Esophagus muscularis mucosa (tissue), 3 donors: Measurements from ENCODE around the gene IQGAP2.

Experiments
- CTCF ChIP-seq, 3 experiments: fragments of 200-600 bp in 2 of 3; fragments of 450-650 bp in 1 of 3; sonication (generic) in 2 of 3; IDR thresholded peaks; one replicate each; pipeline ENCODE4 v1.5.1; 2017 to 2019; ENCODE audit warnings: antibody characterized with exemption in 3 of 3, mild to moderate bottlenecking in 2 of 3, moderate library complexity in 1 of 3
- POLR2A ChIP-seq: fragments of 450-650 bp; IDR thresholded peaks from one replicate; pipeline ENCODE4 v1.6.1; 2017; ENCODE audit warnings: antibody characterized with exemption, moderate library complexity, mild to moderate bottlenecking, low read depth

- TF ChIP-seq POLR2A (no peak), CTCF (IDR thresholded peaks at IDR 0.05) (no peak)
Observed at GRCh38 chr5:76742583-76742982, 339.5 kb downstream of the IQGAP2 start.
